NCI-H524 treated with DMSO at 0.1 percent for 48 hours (cell line): ENCODE data around the gene BACE1.
"Not testable (repeated sequence)": the region's sequence is repeated elsewhere in the genome, so short reads cannot be mapped to it uniquely, and the experiment has no call there.

Experiments
- DNase-seq: peaks from one replicate; lab custom pipeline; 2025; lab: John Stamatoyannopoulos, UW

Gene BACE1

DNA sequence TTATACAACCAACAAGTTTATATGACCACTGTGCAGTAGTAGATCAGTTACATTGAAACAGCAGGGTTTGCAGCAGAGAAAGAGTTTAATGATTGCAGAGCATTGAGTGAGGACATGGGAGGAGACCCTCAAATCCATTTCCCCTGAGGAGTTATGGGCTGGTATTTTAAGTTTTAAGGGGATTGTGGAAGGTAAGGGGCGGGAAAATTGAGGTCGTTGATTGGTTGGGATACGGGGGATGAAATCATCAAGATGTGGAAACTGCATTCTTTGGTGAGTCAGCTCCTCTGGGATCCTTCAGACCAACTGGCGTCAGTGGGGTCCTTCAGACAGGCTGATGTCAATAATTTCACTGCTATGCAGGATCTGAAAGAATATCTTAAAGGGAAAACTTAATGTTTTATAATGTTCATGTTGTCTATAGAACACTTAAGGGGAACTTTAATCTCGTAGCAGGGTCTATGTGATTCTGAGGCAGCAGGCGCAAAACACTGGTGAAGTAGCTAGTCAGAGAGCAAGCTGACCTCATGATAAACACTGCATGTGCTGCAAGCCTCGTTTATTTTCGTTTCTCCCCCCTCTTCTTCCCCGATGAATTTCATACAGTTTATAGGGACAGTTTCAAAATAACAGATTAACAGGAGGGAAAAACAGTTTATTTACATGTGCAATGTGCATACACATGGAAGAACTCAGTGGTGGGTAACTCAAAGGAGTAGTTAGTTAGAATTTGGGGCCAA, 42.3 kb downstream of the BACE1 start:
- no peak for DNase-seq

- DNase-seq = not testable (repeated sequence)
These were observed 43.9 kb downstream of the BACE1 start for GRCh38 chr11:117272175-117272574.

DNA sequence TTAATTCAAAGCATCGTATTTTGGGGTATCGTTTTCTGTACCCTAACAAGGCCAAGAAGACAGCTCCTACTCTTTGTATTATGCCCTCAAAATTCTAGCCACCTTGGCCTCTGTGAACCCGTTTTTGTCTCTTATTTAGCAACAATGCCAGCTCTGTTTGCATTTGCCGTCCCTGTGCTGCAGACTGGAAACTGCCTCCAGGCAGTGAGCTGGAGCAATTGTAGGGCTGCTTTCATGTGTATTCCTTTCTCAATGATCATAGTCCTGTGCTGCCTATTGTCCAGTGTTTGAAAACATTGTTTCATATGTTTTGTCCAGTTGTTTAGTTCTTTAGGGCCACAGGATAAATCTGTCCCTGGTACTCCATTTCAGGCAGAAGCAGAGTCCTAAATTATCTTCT, 44.8 kb downstream of the BACE1 start:
- no peak for DNase-seq

GRCh38 chr11:117269856-117270255, 46.2 kb downstream of the BACE1 start:
- no peak for DNase-seq

- no peak for DNase-seq
These were observed 50.3 kb downstream of the BACE1 start for GRCh38 chr11:117265745-117266144.

DNA sequence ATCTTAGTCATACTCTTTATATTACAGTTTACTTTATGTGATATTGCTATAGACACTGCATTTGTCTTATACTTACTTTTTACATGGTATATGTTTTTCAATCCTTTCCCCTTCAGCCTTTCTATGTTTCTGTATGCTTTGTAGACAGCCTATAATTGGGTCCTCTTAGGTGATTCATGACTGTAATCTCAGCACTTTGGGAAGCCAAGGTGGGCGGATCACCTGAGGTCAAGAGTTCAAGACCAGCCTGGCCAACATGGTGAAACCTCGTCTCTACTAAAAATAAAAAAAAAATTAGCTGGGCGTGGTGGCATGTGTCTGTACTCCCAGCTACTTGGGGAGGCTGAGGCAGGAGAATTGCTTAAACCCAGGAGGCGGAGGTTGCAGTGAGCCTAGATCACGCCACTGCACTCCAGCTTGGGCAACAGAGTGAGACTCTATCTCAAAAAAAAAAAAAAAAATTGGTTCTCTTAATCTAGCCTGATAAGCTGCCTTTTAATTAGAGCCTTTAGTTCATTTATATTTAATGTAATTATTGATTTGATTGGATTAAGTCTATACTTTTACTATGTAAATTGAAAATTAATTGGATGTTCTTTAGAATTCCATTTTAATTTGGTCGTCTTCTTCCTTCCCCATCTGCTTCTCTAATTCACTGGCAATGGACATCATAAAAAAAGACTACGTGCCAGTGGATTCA, 51.3 kb downstream of the BACE1 start:
- DNase-seq = not testable (repeated sequence)

- no peak for DNase-seq
These were observed 56.6 kb downstream of the BACE1 start for GRCh38 chr11:117259417-117259816.

DNA sequence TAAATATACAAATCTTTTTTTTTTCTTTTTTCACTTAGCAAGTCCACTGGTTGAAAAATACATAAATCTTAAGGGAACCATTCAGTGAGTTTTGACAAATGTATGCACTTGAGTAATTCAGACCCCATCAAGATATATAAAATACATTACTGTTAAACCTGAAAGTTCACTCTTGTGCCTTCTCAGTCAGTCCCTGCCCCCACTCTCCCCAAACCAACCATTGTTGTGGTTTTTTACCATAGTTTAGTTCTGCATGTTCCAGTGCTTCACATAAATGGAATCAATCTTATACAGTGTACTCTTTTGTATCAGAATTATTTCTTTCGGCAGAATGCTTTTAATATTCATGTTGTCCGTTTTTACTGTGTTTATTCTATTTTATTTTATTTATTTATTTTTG, 57.5 kb downstream of the BACE1 start:
- DNase-seq = no peak

DNA sequence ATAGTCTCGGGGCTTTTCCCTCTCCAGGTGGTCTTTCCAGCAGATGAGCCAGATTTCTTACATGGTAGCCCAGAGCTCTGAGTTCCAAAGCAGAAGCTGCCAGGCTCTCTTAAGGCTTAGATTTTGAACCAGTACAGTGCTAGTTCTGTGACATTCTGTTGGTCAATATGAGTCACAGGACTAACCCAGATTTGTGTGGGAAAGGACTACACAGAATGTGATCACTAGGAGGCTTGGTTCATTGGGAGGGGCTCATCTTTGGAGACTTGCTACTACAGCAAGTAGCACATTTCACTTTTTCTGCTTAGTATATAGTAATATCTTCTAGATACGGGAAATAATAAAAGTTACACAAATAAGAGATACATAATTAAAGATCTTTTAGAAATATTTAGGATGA, 59.5 kb downstream of the BACE1 start:
- DNase-seq = no peak

GRCh38 chr11:117255966-117256365, 60.1 kb downstream of the BACE1 start:
- peak; percentile 12 for DNase-seq

- no peak for DNase-seq
These were observed 64.5 kb downstream of the BACE1 start for GRCh38 chr11:117251506-117251905.

DNA sequence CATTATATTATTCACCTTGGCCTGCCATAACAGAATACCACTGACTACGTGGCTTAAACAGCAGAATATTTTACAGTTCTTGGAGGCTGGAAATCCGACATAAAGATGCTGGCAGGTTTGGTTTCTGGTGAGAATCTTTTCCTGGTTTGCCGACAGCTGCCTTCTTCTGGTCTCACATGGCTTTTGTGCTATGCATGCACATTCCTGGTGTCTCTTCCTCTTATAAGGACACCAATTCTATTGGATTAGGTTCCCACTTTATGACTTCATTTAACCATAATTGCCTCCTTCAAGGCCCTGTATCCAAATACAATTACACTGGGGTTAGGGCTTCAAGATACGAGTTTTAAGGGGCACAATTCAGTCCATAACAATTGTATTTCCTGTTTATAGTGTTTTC, 66.5 kb downstream of the BACE1 start:
- no peak for DNase-seq

GRCh38 chr11:117248341-117248740, 67.7 kb downstream of the BACE1 start:
- no peak for DNase-seq

- no peak for DNase-seq
These were observed 76.8 kb downstream of the BACE1 start for GRCh38 chr11:117239295-117239694.

- DNase-seq = no peak
These were observed 77.8 kb downstream of the BACE1 start for GRCh38 chr11:117238221-117238620.
